Stimulated activated CD8-positive, alpha-beta memory T cell treated with anti-CD3 and anti-CD28 coated beads, Interleukin-4, amount 100 ng/mL, for 24 hours (primary cell): ENCODE measurements around the gene ZNF217.
"Not testable (repeated sequence)": the region's sequence is repeated elsewhere in the genome, so short reads cannot be mapped to it uniquely, and the experiment has no call there.

Source experiments
- DNase-seq: peaks from one replicate; pipeline ENCODE4 v3.0.0-alpha.2; 2020; ENCODE audit warnings: low read depth

ZNF217 gene

GRCh38 chr20:53593466-53594007, at the start of gene ZNF217:
Gene ZNF217 (minus strand): TSS chr20:53593839. CDS start chr20:53582826, 11,013 bp downstream.
- peak; percentile 59 for DNase-seq

- DNase-seq, result peak; percentile 24
These were observed 49.6 kb upstream of the ZNF217 start for GRCh38 chr20:53643031-53643832.

DNA sequence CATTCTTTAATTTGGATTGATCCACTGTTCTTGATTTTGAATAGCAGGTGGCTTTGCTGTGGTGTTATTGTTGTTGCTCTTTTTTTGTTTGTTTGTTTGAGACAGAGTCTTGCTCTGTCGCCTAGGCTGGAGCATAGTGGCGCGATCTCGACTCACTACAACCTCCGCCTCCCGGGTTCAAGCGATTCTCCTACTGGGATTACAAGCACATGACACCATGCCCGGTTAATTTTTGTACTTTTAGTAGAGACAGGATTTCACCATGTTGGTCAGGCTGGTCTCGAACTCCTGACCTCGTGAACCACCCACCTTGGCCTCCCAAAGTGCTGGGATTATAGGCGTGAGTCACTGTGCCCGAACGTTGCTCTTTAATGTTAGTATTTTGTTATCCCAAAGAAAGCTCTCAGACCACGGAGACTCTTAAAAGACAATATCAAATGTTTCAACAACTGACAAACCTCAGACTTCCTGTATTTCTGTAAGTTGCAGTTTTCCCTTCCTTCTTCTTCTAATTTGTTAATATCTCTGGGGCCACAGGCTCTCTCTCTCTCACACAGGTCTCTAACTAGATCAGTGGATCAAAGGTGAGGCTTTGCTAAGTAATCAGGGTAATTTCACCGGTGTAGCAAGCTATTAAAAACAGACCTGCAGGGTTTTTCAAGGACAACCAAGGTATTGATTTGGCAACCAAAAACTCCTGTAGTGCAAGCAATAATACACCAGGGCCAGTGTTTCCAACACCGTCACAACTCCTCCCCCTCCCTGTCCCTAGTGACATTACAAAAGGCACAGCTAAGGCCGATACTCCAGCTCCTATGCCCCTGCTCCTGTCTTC, 48.8 kb upstream of the ZNF217 start:
- DNase-seq, result no peak

GRCh38 chr20:53639647-53640440, 46.2 kb upstream of the ZNF217 start:
- DNase-seq, result no peak

DNA sequence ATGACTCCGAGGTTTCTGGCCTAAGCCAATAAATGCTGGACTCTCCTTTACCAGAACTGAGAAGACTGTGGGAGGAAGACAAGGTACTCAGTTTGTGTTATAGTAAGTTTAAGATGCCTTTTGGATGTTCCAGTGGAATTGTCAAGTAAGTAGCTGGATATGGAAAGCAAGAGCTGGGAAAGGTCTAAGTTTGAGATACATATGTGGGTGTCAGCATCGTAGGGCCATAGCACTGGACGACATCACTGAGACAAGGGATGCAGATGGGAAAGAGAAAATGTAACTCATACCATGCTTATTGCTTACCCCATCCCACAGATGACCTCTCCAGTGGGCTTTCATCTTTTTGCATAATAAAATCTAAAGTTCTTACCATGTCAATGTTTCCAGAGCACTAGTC, 45.5 kb upstream of the ZNF217 start:
- DNase-seq, result no peak

- not testable (repeated sequence) for DNase-seq
These were observed 43.7 kb upstream of the ZNF217 start for GRCh38 chr20:53637310-53637709.

GRCh38 chr20:53636540-53637097, 43.0 kb upstream of the ZNF217 start:
- DNase-seq, result no peak

- no peak for DNase-seq
These were observed 41.6 kb upstream of the ZNF217 start for GRCh38 chr20:53635221-53635620.

DNA sequence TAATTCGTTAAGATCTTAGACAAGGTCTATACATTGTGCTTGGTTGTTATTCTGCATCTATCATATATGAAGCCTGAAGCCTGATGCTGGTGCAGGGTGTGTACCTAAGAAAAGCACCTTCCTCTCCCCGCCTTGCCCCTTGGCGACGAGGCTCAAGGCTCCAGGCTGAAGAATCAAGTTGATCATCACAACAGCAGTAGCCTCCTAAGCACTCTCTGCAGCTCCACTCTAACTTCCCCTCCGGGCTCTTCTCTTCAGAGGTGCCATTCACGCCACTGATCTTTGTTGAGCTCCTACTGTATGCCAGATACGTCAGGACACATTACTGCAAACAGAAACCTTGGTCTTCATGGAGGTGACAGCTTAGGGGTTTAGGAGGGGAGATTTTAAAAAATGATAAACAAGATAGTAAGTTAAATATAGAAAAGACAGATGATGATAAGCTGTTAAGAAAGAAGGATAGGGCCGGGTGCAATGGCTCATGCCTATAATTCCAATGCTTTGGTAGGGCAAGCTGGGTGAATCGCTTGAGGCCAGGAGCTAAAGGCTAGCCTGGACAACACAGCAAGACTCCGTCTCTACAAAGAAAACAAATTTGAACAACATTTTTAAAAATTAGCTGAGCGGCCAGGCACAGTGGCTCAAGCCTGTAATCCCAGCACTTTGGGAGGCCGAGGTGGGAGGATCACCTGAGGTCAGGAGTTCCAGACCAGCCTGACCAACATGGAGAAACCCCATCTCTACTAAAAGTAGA, 38.4 kb upstream of the ZNF217 start:
- no peak for DNase-seq

DNA sequence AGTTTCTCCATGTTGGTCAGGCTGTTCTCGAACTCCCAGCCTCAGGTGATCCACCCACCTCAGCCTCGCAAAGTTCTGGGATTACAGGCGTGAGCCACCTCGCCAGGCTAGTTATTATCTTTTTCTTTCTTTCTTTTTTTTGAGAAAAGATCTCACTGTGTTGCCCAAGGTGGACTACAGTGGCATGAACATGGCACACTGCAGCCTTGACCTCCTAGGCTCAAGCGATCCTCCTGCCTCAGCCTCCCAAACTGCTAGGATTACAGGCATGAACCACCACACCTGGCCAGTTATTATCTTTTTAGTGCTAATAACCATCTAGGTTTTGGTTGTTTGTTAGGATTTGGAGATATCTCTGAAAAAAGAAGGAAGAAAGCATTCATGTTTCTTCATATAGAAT, 35.8 kb upstream of the ZNF217 start:
- DNase-seq, result no peak

DNA sequence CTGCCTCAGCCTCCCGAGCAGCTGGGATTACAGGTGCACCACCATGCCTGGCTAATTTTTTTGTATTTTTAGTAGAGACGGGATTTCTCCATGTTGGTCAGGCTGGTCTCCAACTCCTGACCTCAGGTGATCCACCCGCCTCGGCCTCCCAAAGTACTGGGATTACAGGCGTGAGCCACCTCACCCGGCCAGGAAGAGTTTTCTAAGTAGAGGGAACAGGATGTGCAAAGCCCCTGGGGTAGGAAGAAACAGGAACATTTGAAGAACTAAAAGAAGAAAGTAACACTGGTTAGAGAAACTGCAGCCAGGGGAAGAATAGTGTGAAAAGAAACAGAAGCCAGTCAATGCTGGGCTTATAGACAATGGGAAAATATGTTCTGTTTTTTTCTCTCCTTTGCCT, 35.1 kb upstream of the ZNF217 start:
- not testable (repeated sequence) for DNase-seq

DNA sequence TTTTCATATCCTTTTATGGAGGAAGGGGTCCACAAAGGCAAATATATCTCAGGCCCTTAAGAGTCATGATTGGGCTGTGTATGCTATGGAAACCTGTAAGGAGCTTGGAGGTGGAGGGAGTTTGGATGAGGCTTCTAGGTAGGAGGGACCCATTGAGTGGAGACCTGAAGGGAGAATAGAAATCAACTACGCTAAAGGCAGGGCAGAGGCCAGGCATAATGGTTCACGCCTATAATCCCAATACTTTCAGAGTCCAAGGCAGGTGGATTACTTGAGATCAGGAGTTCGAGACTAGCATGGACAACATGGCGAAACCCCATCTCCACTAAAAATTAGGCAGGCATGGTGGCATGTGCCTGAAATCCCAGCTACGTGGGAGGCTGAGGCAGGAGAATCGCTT, 34.4 kb upstream of the ZNF217 start:
- no peak for DNase-seq

GRCh38 chr20:53627001-53627400, 33.4 kb upstream of the ZNF217 start:
- DNase-seq, result not testable (repeated sequence)

DNA sequence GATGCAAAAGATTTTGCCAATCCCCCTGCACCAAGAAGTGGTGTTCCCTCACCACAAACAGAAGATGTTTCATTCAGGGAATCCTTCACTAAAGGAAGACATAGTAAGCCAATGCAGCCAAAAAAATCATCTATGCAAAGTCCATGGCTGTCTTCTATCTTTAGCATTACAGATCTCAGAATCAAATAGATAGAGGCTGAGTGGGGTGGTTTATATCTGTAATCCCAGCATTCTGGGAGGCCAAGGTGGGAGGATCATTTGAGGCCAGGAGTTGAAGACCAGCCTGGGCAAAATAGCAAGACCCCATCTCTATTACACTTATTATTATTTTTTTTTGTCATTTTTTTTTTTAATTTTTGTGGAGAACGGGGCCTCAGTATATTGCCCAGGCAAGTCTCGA, 32.9 kb upstream of the ZNF217 start:
- DNase-seq, result no peak

- no peak for DNase-seq
These were observed 31.9 kb upstream of the ZNF217 start for GRCh38 chr20:53625311-53626129.

DNA sequence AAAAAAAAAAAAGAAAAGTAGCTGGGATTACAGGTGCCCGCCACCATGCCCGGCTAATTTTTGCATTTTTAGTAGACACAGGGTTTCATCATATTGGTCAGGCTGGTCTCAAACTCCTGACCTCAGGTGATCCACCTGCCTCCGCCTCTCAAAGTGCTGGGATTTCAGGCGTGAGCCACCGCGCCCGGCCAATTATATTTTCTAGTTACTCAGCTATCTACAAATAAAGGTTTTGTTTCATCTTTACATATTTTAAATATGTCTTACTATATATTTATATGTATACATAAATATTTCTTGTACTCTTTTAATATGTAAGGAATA, 31.2 kb upstream of the ZNF217 start:
- not testable (repeated sequence) for DNase-seq

- DNase-seq, result no peak
These were observed 30.0 kb upstream of the ZNF217 start for GRCh38 chr20:53623454-53624211.

DNA sequence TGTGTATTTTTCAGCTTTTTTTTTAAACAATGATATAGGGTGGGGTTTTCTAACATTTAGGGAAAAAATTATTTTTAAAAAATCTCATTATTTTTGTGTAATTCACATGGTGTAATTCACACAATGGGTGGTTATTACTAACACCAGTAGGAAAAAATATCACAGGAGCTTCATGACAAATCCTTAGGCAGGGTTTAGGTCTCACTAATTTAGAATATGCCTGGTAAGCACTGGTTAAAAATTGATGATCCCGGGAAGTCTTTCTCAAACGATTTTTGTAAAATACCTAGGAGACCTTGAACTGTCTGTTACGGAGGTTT, 29.5 kb upstream of the ZNF217 start:
- DNase-seq, result no peak

GRCh38 chr20:53622247-53623133, 28.9 kb upstream of the ZNF217 start:
- no peak for DNase-seq
